ENCODE data around the gene NXPE2. TPM values are rescaled to one million over a fixed set of nuclear protein-coding genes. Genes with fewer than 3 reads are reported as not detected.
A peak's percentile ranks its signal among the peaks of the same experiment; 100 is the strongest.

NXPE2 gene
- total RNA-seq, 2 donors from 2014 or later = not detected

- ATAC-seq (ENCODE audit: insufficient number of reproducible peaks, low FRiP score, low read depth) = no peak
- Histone ChIP-seq H3K9me3 (peaks cover 8% of the 10 kb centered on the region), H3K4me1 (ENCODE audit: control insufficient read depth in 1 of 2, low read depth in 2 of 2) (no peaks in the 10 kb centered on the region), H3K27ac (no peak overlapping the region), H3K36me3 (no peaks in the 10 kb centered on the region), H3K27me3 (replicated peaks; ENCODE audit: insufficient read depth) (no peaks in the 10 kb centered on the region), H3K4me3 (no peak overlapping the region)
- no peak for DNase-seq (ENCODE audit: low spot score)
- TF ChIP-seq CTCF (IDR thresholded peaks at IDR 0.05) = peak; percentile 62
Observed at GRCh38 chr11:114738954-114739353, 60.6 kb downstream of the NXPE2 start.

GRCh38 chr11:114745150-114745671 lies 66.9 kb downstream of the NXPE2 start:
- no peak for ATAC-seq (ENCODE audit: insufficient number of reproducible peaks, low FRiP score, low read depth)
- TF ChIP-seq CTCF (IDR thresholded peaks at IDR 0.05) = no peak
- H3K27ac ChIP-seq = no peak overlapping the region

DNA sequence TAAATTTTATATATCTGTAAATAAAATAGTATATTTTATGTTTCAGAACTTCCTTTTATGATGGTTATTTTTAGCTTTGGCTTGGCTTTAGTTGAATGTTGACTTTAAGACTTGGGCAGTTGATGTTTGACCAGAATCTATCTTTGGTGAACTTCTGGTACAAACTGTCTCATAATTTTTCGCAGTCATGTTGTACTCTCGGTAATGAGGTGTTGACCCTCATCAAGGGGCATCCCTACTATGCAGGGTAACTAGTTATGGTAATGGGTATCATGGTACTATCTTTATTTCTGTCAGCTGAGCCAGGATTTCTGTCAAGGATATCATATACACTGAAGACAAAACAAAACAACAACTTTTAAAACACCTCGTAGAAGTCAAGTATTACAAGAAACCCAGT lies 67.7 kb downstream of the NXPE2 start:
- H3K36me3 ChIP-seq = no peaks in the 10 kb centered on the region
- H3K4me1 ChIP-seq (ENCODE audit: control insufficient read depth in 1 of 2, low read depth in 2 of 2) = peaks cover 4 to 5% of the 10 kb centered on the region in 2 donors
- no peak overlapping the region for H3K27ac ChIP-seq
- ATAC-seq (ENCODE audit: insufficient number of reproducible peaks, low FRiP score, low read depth) = no peak
- H3K4me3 ChIP-seq = no peak overlapping the region
- DNase-seq (ENCODE audit: low spot score) = no peak
- no peaks in the 10 kb centered on the region for H3K27me3 ChIP-seq (replicated peaks; ENCODE audit: insufficient read depth)
- no peak for TF ChIP-seq CTCF (IDR thresholded peaks at IDR 0.05)
- H3K9me3 ChIP-seq = peaks cover 5% of the 10 kb centered on the region

More at GRCh38 chr11:114745150-114745671, 66.9 kb downstream of the NXPE2 start:
- peaks cover 4 to 5% of the 10 kb centered on the region in 2 donors for H3K4me1 ChIP-seq (ENCODE audit: control insufficient read depth in 1 of 2, low read depth in 2 of 2)
- H3K4me3 ChIP-seq = no peak overlapping the region
- no peak for DNase-seq (ENCODE audit: low spot score)
- no peaks in the 10 kb centered on the region for H3K27me3 ChIP-seq (replicated peaks; ENCODE audit: insufficient read depth)
- H3K36me3 ChIP-seq = no peaks in the 10 kb centered on the region
- peaks cover 8% of the 10 kb centered on the region for H3K9me3 ChIP-seq

Other genes with a start within 250 kb of the NXPE2 start
- 100 to 1,000 TPM; 101 to 177 TPM for gene REXO2, start 239.1 kb upstream of the NXPE2 start, total RNA-seq
- gene NXPE1, start 118.6 kb upstream of the NXPE2 start, total RNA-seq = not detected
- gene NXPE4, start 82.7 kb upstream of the NXPE2 start, total RNA-seq = not detected

Measured in thoracic aorta (tissue), 2 donors.